GM18907 (cell line): ENCODE data around the gene SAFB.

Source experiments
- ATAC-seq: cut with Tn5 transposase; IDR thresholded peaks from one replicate; pipeline ENCODE4 v1.9.1; 2021; ENCODE audit warnings: mild to moderate bottlenecking, moderate library complexity; ENCODE audit not compliant: unreplicated experiment

Gene SAFB

GRCh38 chr19:5664515-5664914 is 41.6 kb downstream of the SAFB start:
- no peak for ATAC-seq

DNA sequence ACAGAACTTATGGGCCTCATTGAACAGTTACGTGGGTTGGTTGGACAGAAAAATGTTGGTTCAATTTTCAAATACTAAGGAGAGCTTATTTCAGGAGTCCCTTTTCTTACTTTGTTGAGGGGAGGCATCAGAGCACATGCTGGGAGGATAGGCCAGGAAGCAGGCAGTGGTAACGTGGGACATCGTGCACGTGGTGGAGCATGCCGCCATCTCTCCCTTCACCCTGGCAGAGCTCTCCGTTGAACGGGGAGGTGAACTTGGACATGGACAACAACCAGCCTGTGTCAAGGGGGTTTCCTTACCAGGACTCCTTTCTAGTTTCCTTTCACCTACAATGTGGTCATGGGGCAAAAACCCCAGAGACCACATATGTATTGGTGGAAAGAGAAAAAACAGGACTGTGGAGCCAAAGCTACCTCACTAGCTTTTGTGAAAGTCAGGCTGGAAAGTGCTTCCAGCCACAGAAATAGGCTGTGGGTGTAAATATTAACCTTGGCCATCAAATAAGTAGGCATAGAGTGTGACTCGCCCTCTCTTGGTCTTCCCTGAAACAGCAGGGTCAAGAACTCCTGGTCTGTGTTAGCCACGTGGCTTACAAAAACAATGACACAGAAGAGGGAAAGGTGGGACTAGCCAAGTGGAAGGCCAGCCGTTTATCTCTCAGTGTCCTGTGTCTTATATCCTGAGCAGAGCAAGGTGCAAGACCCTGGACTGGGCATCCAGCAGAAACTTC is 43.1 kb downstream of the SAFB start:
- ATAC-seq = peak; percentile 56

- no peak for ATAC-seq
Observed at GRCh38 chr19:5666921-5667610, 44.2 kb downstream of the SAFB start.

DNA sequence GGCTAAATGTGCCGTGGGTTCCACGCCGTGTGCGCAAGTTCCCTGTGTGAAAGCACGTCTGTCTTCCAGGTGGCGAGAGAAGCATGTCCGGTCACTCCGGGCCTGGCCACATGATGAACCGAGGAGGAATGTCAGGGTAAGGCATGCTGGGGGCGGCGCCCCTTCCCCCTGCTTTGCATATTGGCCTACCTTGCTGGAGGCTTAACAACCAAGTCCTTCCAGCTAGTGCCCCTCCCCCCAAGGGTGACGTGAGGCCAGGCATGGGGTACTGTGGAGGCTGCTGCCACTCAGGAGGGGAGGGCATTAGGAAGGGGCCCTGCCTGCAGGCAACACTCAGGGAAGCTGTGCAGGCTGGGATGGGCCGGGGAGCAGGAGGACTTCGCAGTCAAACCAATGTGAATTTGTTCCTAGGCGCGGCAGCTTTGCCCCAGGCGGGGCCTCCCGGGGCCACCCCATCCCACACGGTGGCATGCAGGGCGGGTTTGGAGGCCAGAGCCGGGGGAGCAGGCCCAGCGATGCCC is 44.9 kb downstream of the SAFB start:
- no peak for ATAC-seq

- ATAC-seq = no peak
Observed at GRCh38 chr19:5669212-5669611, 46.3 kb downstream of the SAFB start.

DNA sequence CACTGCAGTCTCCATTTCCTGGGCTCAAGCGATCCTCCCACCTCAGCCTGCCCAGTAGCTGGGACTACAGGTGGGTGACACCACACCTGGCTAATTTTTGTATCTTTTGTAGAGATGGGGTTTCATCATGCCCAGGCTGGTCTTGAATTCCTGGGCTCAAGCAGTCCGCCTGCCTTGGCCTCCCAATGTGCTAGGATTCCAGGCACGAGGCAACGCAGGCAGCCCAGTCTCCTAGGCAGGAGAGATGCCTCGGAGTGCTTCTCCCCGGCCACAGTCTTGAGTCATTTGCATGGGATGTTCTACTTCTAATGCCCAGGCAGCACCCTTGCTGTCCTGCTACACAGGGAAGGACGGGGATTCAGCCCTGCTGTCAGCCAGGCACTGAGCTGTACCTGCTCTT is 48.7 kb downstream of the SAFB start:
- ATAC-seq = no peak

GRCh38 chr19:5672708-5673459 is 50.0 kb downstream of the SAFB start:
- no peak for ATAC-seq

DNA sequence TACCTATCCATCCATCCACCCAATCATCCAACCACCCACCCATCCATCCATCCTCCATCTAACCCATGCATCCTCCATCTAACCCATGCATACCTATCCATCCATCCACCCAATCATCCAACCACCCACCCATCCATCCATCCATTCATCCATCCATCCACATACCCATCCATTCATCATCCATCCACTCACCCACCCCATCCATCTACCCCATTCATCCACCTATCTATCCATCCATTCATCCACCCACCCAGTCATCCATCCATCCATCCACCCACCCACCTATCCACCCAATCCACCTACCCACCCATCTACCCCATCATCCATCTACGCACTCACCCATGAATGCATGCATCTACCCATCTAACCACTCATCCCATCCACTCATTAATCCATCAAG is 50.9 kb downstream of the SAFB start:
- ATAC-seq = no peak

GRCh38 chr19:5674714-5675113 is 51.8 kb downstream of the SAFB start:
- ATAC-seq = no peak

GRCh38 chr19:5676105-5676771 is 53.4 kb downstream of the SAFB start:
- no peak for ATAC-seq

GRCh38 chr19:5676772-5677105 is 53.9 kb downstream of the SAFB start:
- ATAC-seq = no peak

DNA sequence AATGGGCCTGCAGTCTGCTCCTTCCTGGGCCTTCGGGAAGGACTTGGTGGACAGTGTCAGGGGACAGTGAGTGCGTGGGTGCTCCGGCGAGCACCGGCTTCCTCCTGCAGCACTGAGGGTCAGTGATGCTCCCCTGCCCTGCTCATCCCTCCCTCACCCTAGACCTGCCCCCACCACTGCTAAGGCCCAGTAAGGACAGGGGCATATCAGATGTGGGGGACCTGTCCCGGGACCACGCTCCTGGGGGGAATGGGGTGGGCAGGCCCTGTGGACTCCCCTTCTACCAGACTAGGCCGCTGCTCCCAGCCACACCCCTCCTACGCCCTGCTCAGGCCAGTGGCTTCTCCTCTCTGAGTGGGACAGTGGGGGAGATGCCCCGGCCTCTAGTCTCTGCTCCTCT is 54.3 kb downstream of the SAFB start:
- ATAC-seq = no peak

- no peak for ATAC-seq
Observed at GRCh38 chr19:5677580-5677979, 54.7 kb downstream of the SAFB start.

DNA sequence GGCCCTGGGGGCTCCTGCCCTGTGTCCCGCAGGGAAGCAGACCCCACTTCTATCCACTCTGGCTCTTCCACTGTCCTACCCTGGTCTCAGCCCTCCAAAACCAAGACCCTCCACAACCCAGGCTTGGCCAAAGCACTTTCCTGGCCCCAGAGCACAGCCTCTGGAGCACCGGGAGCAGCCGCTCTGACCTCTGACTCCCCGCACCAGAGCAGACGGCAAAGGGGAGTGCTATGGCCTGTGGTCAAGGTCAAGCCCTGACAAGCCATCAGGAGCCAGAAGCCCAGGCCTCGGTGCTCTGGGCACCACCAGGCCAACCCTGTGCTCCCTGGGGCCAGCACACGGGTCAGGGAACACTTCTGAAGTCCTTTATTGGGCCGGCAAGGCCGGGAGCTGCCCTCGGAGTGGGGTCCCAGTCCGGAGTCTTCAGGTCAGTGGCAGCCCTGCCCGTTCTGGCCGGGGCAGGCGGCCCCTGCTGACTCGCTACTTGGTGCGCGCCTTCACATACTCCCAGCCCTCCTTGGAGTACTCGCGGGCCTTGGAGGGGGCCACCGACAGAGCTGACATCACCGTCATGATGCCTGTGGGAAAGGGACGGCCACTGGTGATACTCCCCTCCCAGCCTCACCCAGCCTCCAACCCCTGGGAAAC is 55.3 kb downstream of the SAFB start:
- no peak for ATAC-seq

GRCh38 chr19:5679289-5680083 is 56.6 kb downstream of the SAFB start:
- no peak for ATAC-seq

- ATAC-seq = peak; percentile 0
Observed at GRCh38 chr19:5680084-5680436, 57.2 kb downstream of the SAFB start.

- ATAC-seq = peak; percentile 78
Observed at GRCh38 chr19:5680437-5681368, 57.8 kb downstream of the SAFB start, which contains the start of the genes HSD11B1L and MICOS13. HSD11B1L (plus strand) TSS chr19:5681027; CDS start chr19:5684833, 3,806 bp downstream. MICOS13 (minus strand) TSS chr19:5680516; CDS start chr19:5680486, 30 bp downstream.

- ATAC-seq = no peak
Observed at GRCh38 chr19:5681391-5682106, 58.7 kb downstream of the SAFB start.
